H1 (cell line): ENCODE results near the gene MITF. TPM values are rescaled to one million over a fixed set of nuclear protein-coding genes. Genes with fewer than 3 reads are reported as not detected.

Experiments used
- CTCF ChIA-PET: fragments of 300-600 bp; sonication (Branson Sonifier 250); formaldehyde crosslinking; loops from one replicate; lab custom pipeline; 2021; ENCODE audit not compliant: partially characterized antibody; lab: Charles Lee
- POLR2A ChIA-PET: fragments of 300-600 bp; sonication (Branson Sonifier 250); formaldehyde crosslinking; loops from one replicate; lab custom pipeline; 2021; ENCODE audit warnings: inconsistent platforms; ENCODE audit not compliant: partially characterized antibody; lab: Charles Lee
- DNase-seq, 2 experiments: peaks; one replicate each; pipeline versions ENCODE4 v3.0.0 to v3.0.0-alpha.2; 2010 to 2022; ENCODE audit warnings: low spot score in 2 of 2, low read depth in 1 of 2, mixed read lengths in 1 of 2
- FAIRE-seq: peaks from 2 replicates; lab custom pipeline; 2011; peaks lifted over from hg19 to GRCh38; lab: Jason Lieb, UNC
- H2AFZ ChIP-seq: 2 replicates; pipeline ENCODE4 v1.8.1; 2012; ENCODE audit warnings: low read length, inconsistent platforms
- H2AK5ac ChIP-seq: 2 replicates; pipeline ENCODE4 v1.6.1; 2013; ENCODE audit warnings: low read depth, low read length
- H2BK120ac ChIP-seq: replicated peaks from 2 replicates; pipeline ENCODE3; 2013; ENCODE audit warnings: low read depth, low read length, inconsistent platforms
- H2BK12ac ChIP-seq: 2 replicates; pipeline ENCODE4 v1.6.1; 2013; ENCODE audit warnings: low read depth, low read length
- H2BK15ac ChIP-seq: 2 replicates; pipeline ENCODE4 v1.6.1; 2013; ENCODE audit warnings: low read length
- H2BK20ac ChIP-seq: 2 replicates; pipeline ENCODE4 v1.6.1; 2013; ENCODE audit warnings: low read length
- H2BK5ac ChIP-seq: 2 replicates; pipeline ENCODE4 v1.6.1; 2013; ENCODE audit warnings: low read depth, low read length
- H3K14ac ChIP-seq: 2 replicates; pipeline ENCODE4 v1.6.1; 2013; ENCODE audit warnings: inconsistent platforms; ENCODE audit not compliant: insufficient read length
- H3K18ac ChIP-seq: 2 replicates; pipeline ENCODE4 v1.6.1; 2013; ENCODE audit warnings: low read length; ENCODE audit errors: extremely low read depth
- H3K23ac ChIP-seq: 2 replicates; pipeline ENCODE4 v1.6.1; 2013; ENCODE audit warnings: inconsistent platforms; ENCODE audit not compliant: insufficient read length
- H3K23me2 ChIP-seq: 2 replicates; pipeline ENCODE4 v1.6.1; 2013; ENCODE audit warnings: low read depth, low read length
- H3K27ac ChIP-seq: 2 replicates; pipeline ENCODE4 v1.6.1; 2011; ENCODE audit warnings: low read depth, low read length, inconsistent platforms
- H3K27me3 ChIP-seq, 4 experiments: replicated peaks in 1 of 4; 1 replicate in 1 of 4; 2 replicates in 3 of 4; pipeline versions ENCODE4 v1.6.1 to v1.8.1; 2011 to 2013; ENCODE audit warnings: low read length in 3 of 4, mild to moderate bottlenecking in 3 of 4, inconsistent platforms in 2 of 4, mixed read lengths in 2 of 4, moderate library complexity in 1 of 4; ENCODE audit not compliant: control insufficient read depth in 3 of 4, insufficient read depth in 3 of 4; ENCODE audit errors: extremely low read depth in 1 of 4
- H3K36me3 ChIP-seq, 4 experiments: 2 replicates each; pipeline versions ENCODE4 v1.6.1 to v1.8.1; 2011 to 2013; ENCODE audit warnings: mild to moderate bottlenecking in 4 of 4, low read length in 3 of 4, moderate library complexity in 2 of 4, control low read depth in 1 of 4, inconsistent platforms in 1 of 4; ENCODE audit not compliant: insufficient read depth in 4 of 4, control insufficient read depth in 2 of 4
- H3K4ac ChIP-seq: replicated peaks from 2 replicates; pipeline ENCODE3; 2013; ENCODE audit warnings: low read length, low read depth, mixed read lengths, inconsistent platforms; ENCODE audit not compliant: insufficient read length
- H3K4me1 ChIP-seq, 4 experiments: replicated peaks in 1 of 4; 1 replicate in 1 of 4; 2 replicates in 3 of 4; pipeline versions ENCODE4 v1.6.1 to v1.8.1; 2011 to 2013; ENCODE audit warnings: low read length in 3 of 4, inconsistent platforms in 2 of 4, mixed read lengths in 1 of 4; ENCODE audit not compliant: insufficient read depth in 4 of 4, control insufficient read depth in 3 of 4
- H3K4me2 ChIP-seq, 2 experiments: 2 replicates each; pipeline versions ENCODE4 v1.6.1 to v1.8.1; 2011 to 2013; ENCODE audit warnings: low read depth in 2 of 2, low read length in 2 of 2, control low read depth in 1 of 2, inconsistent platforms in 1 of 2, mild to moderate bottlenecking in 1 of 2; ENCODE audit not compliant: insufficient read depth in 1 of 2
- H3K4me3 ChIP-seq, 4 experiments: fragments of 200-600, 300-600 bp in 1 of 4; sonication (generic), shearing (Covaris generic), sonication (Bioruptor Twin) in 1 of 4; 2 replicates each; pipeline versions ENCODE4 v1.5.1 to v1.8.1; 2011 to 2016; ENCODE audit warnings: low read length in 4 of 4, low read depth in 3 of 4, control low read depth in 2 of 4, inconsistent platforms in 2 of 4, mild to moderate bottlenecking in 2 of 4, mixed read lengths in 1 of 4, moderate library complexity in 1 of 4; ENCODE audit not compliant: insufficient read depth in 2 of 4; ENCODE audit errors: extremely low read depth in 1 of 4
- H3K56ac ChIP-seq: replicated peaks from 2 replicates; pipeline ENCODE3; 2013; ENCODE audit warnings: low read depth, mild to moderate bottlenecking, mixed read lengths, low read length, inconsistent platforms; ENCODE audit not compliant: insufficient read length
- H3K79me1 ChIP-seq: 2 replicates; pipeline ENCODE4 v1.6.1; 2013; ENCODE audit warnings: low read depth, low read length, control low read depth
- H3K79me2 ChIP-seq, 2 experiments: 2 replicates each; pipeline versions ENCODE4 v1.6.1 to v1.8.1; 2012 to 2013; ENCODE audit warnings: low read length in 2 of 2, mild to moderate bottlenecking in 2 of 2, inconsistent platforms in 1 of 2; ENCODE audit not compliant: insufficient read depth in 2 of 2, control insufficient read depth in 1 of 2
- H3K9ac ChIP-seq, 4 experiments: replicated peaks in 1 of 4; 1 replicate in 1 of 4; 2 replicates in 3 of 4; pipeline versions ENCODE4 v1.6.1 to v1.8.1; 2011 to 2013; ENCODE audit warnings: low read depth in 3 of 4, low read length in 3 of 4, control low read depth in 2 of 4, mild to moderate bottlenecking in 2 of 4, moderate library complexity in 2 of 4, inconsistent platforms in 1 of 4; ENCODE audit errors: extremely low read depth in 1 of 4
- H3K9me3 ChIP-seq, 2 experiments: 2 replicates each; pipeline versions ENCODE4 v1.6.1 to v1.8.1; 2012 to 2013; ENCODE audit warnings: mild to moderate bottlenecking in 2 of 2, moderate library complexity in 2 of 2, control low read depth in 1 of 2, inconsistent platforms in 1 of 2, low read depth in 1 of 2, low read length in 1 of 2, mixed read lengths in 1 of 2; ENCODE audit not compliant: insufficient read depth in 2 of 2
- H4K20me1 ChIP-seq, 2 experiments: replicated peaks in 1 of 2; 2 replicates each; pipeline versions ENCODE3 to v1.8.1; 2011 to 2013; ENCODE audit warnings: inconsistent platforms in 2 of 2, low read length in 2 of 2, mild to moderate bottlenecking in 1 of 2; ENCODE audit not compliant: insufficient read depth in 2 of 2, control insufficient read depth in 1 of 2
- H4K5ac ChIP-seq: 2 replicates; pipeline ENCODE4 v1.6.1; 2013; ENCODE audit warnings: low read length, low read depth, mixed read lengths, inconsistent platforms; ENCODE audit not compliant: insufficient read length
- H4K8ac ChIP-seq: 2 replicates; pipeline ENCODE4 v1.8.0; 2013; ENCODE audit warnings: mild to moderate bottlenecking, moderate library complexity, low read length, inconsistent platforms; ENCODE audit not compliant: insufficient read depth; ENCODE audit errors: extremely low read depth
- H4K91ac ChIP-seq: replicated peaks from 2 replicates; pipeline ENCODE3; 2013; ENCODE audit warnings: low read length, mixed read lengths, inconsistent platforms; ENCODE audit not compliant: insufficient read length
- CBX8 ChIP-seq: fragments of 300-800, 300-1000 bp; sonication (generic); IDR thresholded peaks from 2 replicates; pipeline ENCODE4 v1.7.1; 2016; ENCODE audit warnings: low read depth, low read length, borderline replicate concordance
- CTCF ChIP-seq, 3 experiments: IDR thresholded peaks; 1 replicate in 2 of 3; 2 replicates in 1 of 3; pipeline versions ENCODE4 v1.5.1 to v1.6.1; 2011; ENCODE audit warnings: low read length in 3 of 3, mild to moderate bottlenecking in 3 of 3, inconsistent platforms in 2 of 3, low read depth in 1 of 3, moderate library complexity in 1 of 3; ENCODE audit not compliant: insufficient read depth in 1 of 3; ENCODE audit errors: control extremely low read depth in 1 of 3
- EGR1 ChIP-seq: IDR thresholded peaks from 2 replicates; pipeline ENCODE4 v1.6.1; 2011; ENCODE audit warnings: low read depth, low read length, borderline replicate concordance
- EP300 ChIP-seq, 2 experiments: IDR thresholded peaks; 1 replicate in 1 of 2; 2 replicates in 1 of 2; pipeline ENCODE4 v1.6.1; 2011 to 2012; ENCODE audit warnings: low read depth in 2 of 2, low read length in 2 of 2, mild to moderate bottlenecking in 2 of 2, borderline replicate concordance in 1 of 2, inconsistent platforms in 1 of 2, moderate library complexity in 1 of 2
- GTF2F1 ChIP-seq: IDR thresholded peaks from 2 replicates; pipeline ENCODE4 v1.6.1; 2012; ENCODE audit warnings: low read depth, low read length, improper control_type of control experiment, borderline replicate concordance
- KDM1A ChIP-seq: fragments of 200-600, 300-600 bp; sonication (generic); IDR thresholded peaks from 2 replicates; pipeline ENCODE4 v1.7.1; 2016; ENCODE audit warnings: mild to moderate bottlenecking, low read length, borderline replicate concordance
- NRF1 ChIP-seq: IDR thresholded peaks from 2 replicates; pipeline ENCODE4 v1.6.1; 2011; ENCODE audit warnings: mild to moderate bottlenecking, low read depth, low read length, improper control_type of control experiment
- RFX5 ChIP-seq: IDR thresholded peaks from 2 replicates; pipeline ENCODE4 v1.6.1; 2011; ENCODE audit warnings: low read depth, low read length, improper control_type of control experiment, borderline replicate concordance
- SIX5 ChIP-seq: IDR thresholded peaks from 2 replicates; pipeline ENCODE4 v1.6.1; 2011; ENCODE audit warnings: mild to moderate bottlenecking, low read depth, low read length
- TAF7 ChIP-seq: optimal IDR thresholded peaks from 2 replicates; pipeline ENCODE3; 2011; ENCODE audit warnings: low read depth, mild to moderate bottlenecking, inconsistent platforms, low read length, moderate library complexity, borderline replicate concordance
- ZNF274 ChIP-seq: IDR thresholded peaks from 2 replicates; pipeline ENCODE4 v1.7.0; 2012; ENCODE audit warnings: low read length, borderline replicate concordance; ENCODE audit errors: extremely low read depth
- polyA plus RNA-seq, 7 experiments: library from polyadenylated mRNA; depleted of rRNA in 3 of 7; stranded (reverse) in 5 of 7; unstranded in 2 of 7; fragments of >200 nt in 5 of 7; fragments of 200-250 nt in 2 of 7; gene quantifications; 1 replicate in 5 of 7; 2 replicates in 1 of 7; 4 replicates in 1 of 7; pipeline versions ENCODE4 v1.2.1 to v1.2.3, GENCODE V29; 2011 to 2013; ENCODE audit warnings: missing spikeins in 2 of 7, mixed read lengths in 2 of 7
- total RNA-seq: library from RNA; stranded (reverse); fragmentation: NEBNext Ultra II Directional; extraction: Animal tissue kit (Norgen Biotek cat#: 25700); gene quantifications from 2 replicates; pipeline ENCODE4 v1.2.1, GENCODE V29; 2021
- TF ChIP-seq, protein P1 (sequence below): IDR thresholded peaks from 2 replicates; pipeline ENCODE4 v1.6.1; 2011; ENCODE audit warnings: low read depth, mild to moderate bottlenecking, low read length; ENCODE audit not compliant: insufficient read depth

MITF gene
- total and polyA plus RNA-seq, 2 of the 8 experiments (the other 6 are each of a cell fraction or from before 2014, with no cell fraction given), result 0.53 to 1.4 TPM

DNA sequence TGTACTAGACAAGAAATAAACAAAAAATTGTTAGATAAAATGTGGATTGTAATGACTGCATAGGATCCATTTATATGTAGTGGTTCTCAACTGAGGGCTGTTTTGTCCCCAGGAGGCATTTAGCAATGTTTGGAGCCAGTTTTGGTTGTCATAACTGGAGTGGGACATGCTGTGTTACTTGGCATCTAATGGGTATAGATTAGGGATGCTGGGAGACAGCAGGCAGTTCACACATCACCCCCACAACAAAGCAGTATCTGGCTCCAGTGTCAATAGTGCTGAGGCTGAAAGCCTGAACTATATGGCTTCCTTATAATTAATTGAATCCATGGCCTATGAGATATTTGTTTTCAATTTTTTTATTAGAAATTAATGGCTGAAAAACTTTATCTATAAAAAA lies 188.3 kb downstream of the MITF start:
- FAIRE-seq, result no peak
- H4K20me1 ChIP-seq, result no peaks in the 10 kb centered on the region
- H3K14ac ChIP-seq, result no peak overlapping the region
- H3K27ac ChIP-seq, result no peak overlapping the region
- DNase-seq, result no peak
- no peak overlapping the region for H3K18ac ChIP-seq
- H4K8ac ChIP-seq, result no peak overlapping the region
- no peak overlapping the region for H3K9ac ChIP-seq
- POLR2A ChIA-PET, result no interaction called here
- H3K79me2 ChIP-seq, result no peaks in the 10 kb centered on the region
- H3K4me3 ChIP-seq, result no peak overlapping the region
- H2BK20ac ChIP-seq, result no peak overlapping the region
- no peak overlapping the region for H3K56ac ChIP-seq
- no peaks in the 10 kb centered on the region for H3K23me2 ChIP-seq
- H3K9me3 ChIP-seq, result no peaks in the 10 kb centered on the region
- no peak overlapping the region for H2BK12ac ChIP-seq
- H3K23ac ChIP-seq, result no peak overlapping the region
- H2BK120ac ChIP-seq, result no peak overlapping the region
- no peak overlapping the region for H2AK5ac ChIP-seq
- CTCF ChIA-PET, result no interaction called here
- no peaks in the 10 kb centered on the region for H3K4me1 ChIP-seq
- no peak overlapping the region for H3K4me2 ChIP-seq
- no peaks in the 10 kb centered on the region for H3K36me3 ChIP-seq
- no peak overlapping the region for H2AFZ ChIP-seq
- H2BK15ac ChIP-seq, result no peak overlapping the region
- H4K5ac ChIP-seq, result no peak overlapping the region
- no peak overlapping the region for H3K4ac ChIP-seq
- H4K91ac ChIP-seq, result no peak overlapping the region
- no peak overlapping the region for H2BK5ac ChIP-seq
- H3K79me1 ChIP-seq, result no peaks in the 10 kb centered on the region
- H3K27me3 ChIP-seq, result no peaks in the 10 kb centered on the region
- TF ChIP-seq NRF1 (no peak), EGR1 (no peak), EP300 (IDR thresholded peaks at IDR 0.05; ENCODE audit: borderline replicate concordance in 1 of 2, low read depth in 2 of 2, low read length in 2 of 2) (no peak), SIX5 (no peak), ZNF274 (no peak), KDM1A (no peak), GTF2F1 (no peak), TAF7 (no peak), CTCF (IDR thresholded peaks at IDR 0.05; ENCODE audit: control extremely low read depth in 1 of 3, insufficient read depth in 1 of 3, low read depth in 1 of 3, low read length in 3 of 3) (no peak), CBX8 (no peak), RFX5 (no peak)
- TF ChIP-seq, protein P1, sequence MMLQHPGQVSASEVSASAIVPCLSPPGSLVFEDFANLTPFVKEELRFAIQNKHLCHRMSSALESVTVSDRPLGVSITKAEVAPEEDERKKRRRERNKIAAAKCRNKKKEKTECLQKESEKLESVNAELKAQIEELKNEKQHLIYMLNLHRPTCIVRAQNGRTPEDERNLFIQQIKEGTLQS, result no peak
